Vagina (tissue), 2 donors: ENCODE results near the gene GNG4. TPM values are rescaled to one million over a fixed set of nuclear protein-coding genes. Genes with fewer than 3 reads are reported as not detected.
"Not testable (repeated sequence)": the region's sequence is repeated elsewhere in the genome, so short reads cannot be mapped to it uniquely, and the experiment has no call there.

ENCODE experiments used
- DNase-seq, 2 donors: peaks; one replicate each; pipeline ENCODE4 v3.0.0-alpha.2; 2017; ENCODE audit errors: extremely low spot score in 2 of 2
- H3K27ac ChIP-seq: fragments of 200-600 bp; sonication (generic); one replicate; pipeline ENCODE4 v1.5.1; 2019
- H3K27me3 ChIP-seq: fragments of 200-600 bp; sonication (generic); one replicate; pipeline ENCODE4 v1.5.1; 2019
- H3K36me3 ChIP-seq, 2 donors: fragments of 200-600 bp; sonication (generic); one replicate each; pipeline ENCODE4 v1.5.1; 2017 to 2019
- H3K4me1 ChIP-seq: fragments of 200-600 bp; sonication (generic); one replicate; pipeline ENCODE4 v1.5.1; 2019
- H3K4me3 ChIP-seq, 2 donors: fragments of 200-600 bp; sonication (generic); 1 replicate in 1 of 2; 2 replicates in 1 of 2; pipeline ENCODE4 v1.5.1; 2016 to 2019
- H3K9me3 ChIP-seq: fragments of 200-600 bp; sonication (generic); one replicate; pipeline ENCODE4 v1.5.1; 2019
- POLR2A ChIP-seq, 2 donors: fragments of 450-650 bp; IDR thresholded peaks; one replicate each; pipeline ENCODE4 v1.6.1; 2017; ENCODE audit warnings: antibody characterized with exemption in 2 of 2, mild to moderate bottlenecking in 2 of 2, moderate library complexity in 2 of 2
- POLR2AphosphoS5 ChIP-seq, 2 donors: sonication (generic); formaldehyde crosslinking; IDR thresholded peaks; one replicate each; pipeline ENCODE4 v1.9.0; 2017; ENCODE audit warnings: antibody characterized with exemption in 2 of 2, mild to moderate bottlenecking in 2 of 2, low read depth in 1 of 2; ENCODE audit not compliant: insufficient read depth in 1 of 2
- intact Hi-C: fragments of 100-400 bp; cut with DNase I; formaldehyde crosslinking; loops from one replicate; pipeline ENCODE4 v1.15.1; 2023
- total RNA-seq: library from RNA; depleted of rRNA; stranded (reverse); fragments of >200 nt; gene quantifications from one replicate; pipeline ENCODE4 v1.2.3, GENCODE V29; 2016
- TF ChIP-seq, protein P1 (sequence below), 3 experiments: fragments of 450-650 bp in 2 of 3; fragments of 200-600 bp in 1 of 3; sonication (generic) in 1 of 3; IDR thresholded peaks; one replicate each; pipeline ENCODE4 v1.5.1; 2017 to 2019; ENCODE audit warnings: antibody characterized with exemption in 3 of 3, mild to moderate bottlenecking in 2 of 3, moderate library complexity in 2 of 3

GNG4 gene
- total RNA-seq, 1 donor from 2014 or later, result 6.6 TPM

DNA sequence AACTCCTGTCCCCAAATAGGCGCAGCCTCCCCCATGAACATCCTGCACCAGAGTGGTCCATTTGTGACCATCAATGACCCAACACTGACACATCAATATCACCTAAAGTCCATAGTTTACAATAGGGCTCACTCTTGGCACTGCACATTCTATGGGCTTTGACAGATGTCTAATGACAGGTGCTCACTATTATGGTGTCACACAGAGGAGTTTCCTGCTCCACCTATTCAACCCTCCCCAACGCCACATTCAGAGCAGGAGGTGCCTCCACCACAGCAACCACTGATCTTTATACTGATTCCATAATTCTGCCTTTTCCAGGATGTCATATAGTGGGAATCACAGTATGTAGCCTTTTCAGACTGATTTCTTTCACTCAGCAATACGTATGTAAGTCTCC, 24.2 kb downstream of the GNG4 start:
- no peaks in the 10 kb centered on the region for H3K9me3 ChIP-seq
- H3K4me3 ChIP-seq, result no peak overlapping the region
- no peak for DNase-seq
- intact Hi-C loops, result no loop called here
- H3K27ac ChIP-seq, result no peak overlapping the region
- no peaks in the 10 kb centered on the region for H3K27me3 ChIP-seq
- H3K4me1 ChIP-seq, result no peaks in the 10 kb centered on the region
- no peaks in the 10 kb centered on the region for H3K36me3 ChIP-seq
- no peak for TF ChIP-seq POLR2A (IDR thresholded peaks at IDR 0.05)
- TF ChIP-seq, protein P1, sequence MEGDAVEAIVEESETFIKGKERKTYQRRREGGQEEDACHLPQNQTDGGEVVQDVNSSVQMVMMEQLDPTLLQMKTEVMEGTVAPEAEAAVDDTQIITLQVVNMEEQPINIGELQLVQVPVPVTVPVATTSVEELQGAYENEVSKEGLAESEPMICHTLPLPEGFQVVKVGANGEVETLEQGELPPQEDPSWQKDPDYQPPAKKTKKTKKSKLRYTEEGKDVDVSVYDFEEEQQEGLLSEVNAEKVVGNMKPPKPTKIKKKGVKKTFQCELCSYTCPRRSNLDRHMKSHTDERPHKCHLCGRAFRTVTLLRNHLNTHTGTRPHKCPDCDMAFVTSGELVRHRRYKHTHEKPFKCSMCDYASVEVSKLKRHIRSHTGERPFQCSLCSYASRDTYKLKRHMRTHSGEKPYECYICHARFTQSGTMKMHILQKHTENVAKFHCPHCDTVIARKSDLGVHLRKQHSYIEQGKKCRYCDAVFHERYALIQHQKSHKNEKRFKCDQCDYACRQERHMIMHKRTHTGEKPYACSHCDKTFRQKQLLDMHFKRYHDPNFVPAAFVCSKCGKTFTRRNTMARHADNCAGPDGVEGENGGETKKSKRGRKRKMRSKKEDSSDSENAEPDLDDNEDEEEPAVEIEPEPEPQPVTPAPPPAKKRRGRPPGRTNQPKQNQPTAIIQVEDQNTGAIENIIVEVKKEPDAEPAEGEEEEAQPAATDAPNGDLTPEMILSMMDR (IDR thresholded peaks at IDR 0.05), result no peak
- no peak for TF ChIP-seq POLR2AphosphoS5 (IDR thresholded peaks at IDR 0.05; ENCODE audit: insufficient read depth in 1 of 2, low read depth in 1 of 2)

DNA sequence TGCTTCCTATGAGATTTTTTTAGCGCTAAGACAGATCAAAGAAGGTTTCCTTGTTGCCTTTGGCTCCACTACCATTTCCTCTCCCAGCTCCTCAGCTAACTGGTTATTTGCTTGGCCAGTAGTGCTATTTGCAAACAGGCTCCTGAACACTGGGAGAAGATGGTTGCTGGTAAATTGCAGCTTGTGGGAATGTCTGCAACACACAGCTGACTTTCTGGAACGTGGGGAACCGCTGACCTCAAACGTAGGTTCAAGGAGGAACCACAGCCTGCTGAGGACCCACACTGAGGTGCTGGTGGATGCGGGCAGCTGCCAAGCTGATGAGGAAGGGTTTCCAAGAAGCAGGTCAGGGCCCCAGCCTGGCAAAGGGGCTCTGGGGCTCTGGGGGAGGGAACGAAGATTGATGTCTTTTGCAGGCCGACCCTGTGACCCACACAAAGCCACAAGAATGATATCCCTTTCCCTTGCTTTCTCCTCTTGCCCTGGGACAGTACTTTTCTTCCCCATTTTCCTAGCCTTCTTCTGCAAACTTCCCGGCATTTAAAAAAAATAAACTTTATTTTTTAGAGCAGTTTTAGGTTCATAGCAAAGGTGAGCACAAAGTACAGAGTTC, 24.8 kb downstream of the GNG4 start:
- H3K4me1 ChIP-seq, result no peaks in the 10 kb centered on the region
- no peak for DNase-seq
- intact Hi-C loops, result no loop called here
- TF ChIP-seq POLR2AphosphoS5 (IDR thresholded peaks at IDR 0.05; ENCODE audit: insufficient read depth in 1 of 2, low read depth in 1 of 2) (no peak), POLR2A (IDR thresholded peaks at IDR 0.05) (no peak)
- TF ChIP-seq, protein P1 (IDR thresholded peaks at IDR 0.05), result no peak
- H3K27ac ChIP-seq, result no peak overlapping the region
- H3K4me3 ChIP-seq, result no peak overlapping the region
- H3K36me3 ChIP-seq, result no peaks in the 10 kb centered on the region
- no peaks in the 10 kb centered on the region for H3K27me3 ChIP-seq
- no peaks in the 10 kb centered on the region for H3K9me3 ChIP-seq

DNA sequence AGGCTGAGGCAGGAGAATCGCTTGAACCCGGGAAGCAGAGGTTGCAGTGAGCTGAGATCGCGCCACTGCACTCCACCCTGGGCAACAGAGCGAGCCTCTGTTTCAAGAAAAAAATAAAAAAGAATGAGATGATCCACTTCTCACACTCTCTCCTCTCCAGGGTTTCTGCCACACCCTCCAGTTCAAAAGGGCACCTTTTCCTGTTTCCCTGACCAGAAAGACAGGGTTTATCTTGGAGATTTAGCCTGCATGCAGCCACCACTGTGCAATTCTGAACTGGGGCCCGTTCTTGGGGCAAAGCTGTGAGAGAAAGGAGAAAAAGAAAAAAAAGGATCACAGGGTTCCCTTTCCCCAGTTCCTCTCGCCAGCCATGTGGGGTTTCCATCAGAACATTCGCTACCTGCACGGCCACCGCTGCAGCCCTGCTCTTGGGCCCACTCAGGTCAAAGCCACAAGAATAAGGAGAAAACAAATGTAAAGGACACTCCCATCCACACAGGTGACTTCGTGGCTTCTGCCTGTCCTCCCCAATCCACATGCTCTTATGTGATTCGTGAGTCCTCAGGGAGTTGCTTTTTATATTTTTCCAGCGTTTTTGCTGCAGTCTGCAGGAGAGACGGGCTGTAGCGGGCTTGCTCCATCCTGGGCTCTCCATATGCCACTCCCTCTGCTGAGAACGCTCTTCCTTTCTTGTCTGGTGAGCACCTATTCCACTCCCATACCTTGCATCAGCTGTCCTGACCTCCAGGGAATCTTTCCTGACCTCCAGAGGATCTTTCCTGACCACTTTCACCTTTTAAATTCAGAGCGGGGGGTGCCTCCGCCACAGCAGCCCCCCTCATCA, 26.4 kb downstream of the GNG4 start:
- intact Hi-C loops, result no loop called here
- Histone ChIP-seq H3K27ac (no peak overlapping the region), H3K27me3 (no peaks in the 10 kb centered on the region), H3K4me1 (no peaks in the 10 kb centered on the region), H3K4me3 (no peak overlapping the region), H3K9me3 (no peaks in the 10 kb centered on the region), H3K36me3 (no peaks in the 10 kb centered on the region)
- TF ChIP-seq POLR2AphosphoS5 (IDR thresholded peaks at IDR 0.05; ENCODE audit: insufficient read depth in 1 of 2, low read depth in 1 of 2) (no peak), POLR2A (IDR thresholded peaks at IDR 0.05) (no peak)
- TF ChIP-seq, protein P1 (IDR thresholded peaks at IDR 0.05), result no peak
- no peak for DNase-seq

DNA sequence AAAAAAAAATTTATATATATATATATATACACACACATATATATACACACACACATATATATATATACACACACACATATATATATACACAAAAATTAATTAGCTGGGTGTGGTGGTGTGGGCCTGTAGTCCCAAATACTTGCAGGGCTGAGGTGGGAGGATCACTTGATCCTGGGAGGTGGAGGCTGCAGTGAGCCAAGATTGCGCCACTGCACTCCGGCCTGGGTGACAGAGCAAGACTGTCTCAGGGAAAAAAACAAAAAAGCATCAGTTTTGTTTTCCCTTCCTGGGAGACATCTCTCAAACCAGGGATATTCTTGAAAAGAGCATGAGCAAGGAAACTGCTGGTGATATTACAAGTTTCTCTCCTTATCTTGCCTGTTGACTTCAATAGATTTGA, 30.4 kb downstream of the GNG4 start:
- not testable (repeated sequence) for H3K4me1 ChIP-seq, H3K4me3 ChIP-seq, H3K27ac ChIP-seq, DNase-seq, H3K36me3 ChIP-seq, H3K27me3 ChIP-seq, H3K9me3 ChIP-seq
- intact Hi-C loops, result loop anchor here (10.0 kb wide), 1 partner anchor 1444 kb away; no protein-coding TSS in a partner anchor

DNA sequence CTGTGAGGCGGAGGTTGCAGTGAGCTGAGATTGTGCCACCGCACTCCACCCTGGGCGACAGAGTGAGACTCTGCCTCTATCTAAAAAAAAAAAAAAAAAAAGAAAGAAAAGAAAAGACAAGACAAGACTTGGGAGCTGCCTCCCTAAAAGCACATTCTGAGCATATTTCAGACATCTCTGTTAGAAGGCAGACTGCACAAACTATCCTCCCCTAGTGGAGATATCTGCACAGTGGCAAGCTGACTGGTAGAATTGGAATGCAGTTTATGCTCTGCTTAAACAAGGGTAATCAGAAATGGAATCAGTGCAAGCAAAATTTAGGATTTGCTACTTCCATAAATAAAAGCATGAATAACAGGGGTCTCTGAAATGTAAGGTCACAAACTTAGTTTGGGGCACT, 31.8 kb downstream of the GNG4 start:
- DNase-seq, result no peak
- H3K27me3 ChIP-seq, result no peaks in the 10 kb centered on the region
- no peaks in the 10 kb centered on the region for H3K4me1 ChIP-seq
- no peak overlapping the region for H3K4me3 ChIP-seq
- H3K36me3 ChIP-seq, result no peaks in the 10 kb centered on the region
- intact Hi-C loops, result loop anchor here (10.0 kb wide), 1 partner anchor 1443 kb away; no protein-coding TSS in a partner anchor
- no peak for TF ChIP-seq POLR2AphosphoS5 (IDR thresholded peaks at IDR 0.05; ENCODE audit: insufficient read depth in 1 of 2, low read depth in 1 of 2)
- TF ChIP-seq POLR2A (IDR thresholded peaks at IDR 0.05), result no peak
- TF ChIP-seq, protein P1 (IDR thresholded peaks at IDR 0.05), result no peak
- no peaks in the 10 kb centered on the region for H3K9me3 ChIP-seq
- no peak overlapping the region for H3K27ac ChIP-seq
